Neutrophil (primary cell): ENCODE measurements around the gene TMEM114.

ENCODE experiments used
- H3K27ac ChIP-seq: fragments of 200-600 bp; sonication (generic); 2 replicates; pipeline ENCODE4 v1.5.1; 2016; ENCODE audit warnings: mild to moderate bottlenecking, moderate library complexity
- H3K27me3 ChIP-seq: fragments of 200-600 bp; sonication (generic); 2 replicates; pipeline ENCODE4 v1.6.0; 2016; ENCODE audit warnings: mild to moderate bottlenecking
- H3K36me3 ChIP-seq: fragments of 200-600 bp; sonication (generic); 2 replicates; pipeline ENCODE4 v1.5.1; 2017
- H3K4me1 ChIP-seq, 2 experiments: fragments of 200-600 bp in 1 of 2; sonication (generic) in 1 of 2; 1 replicate in 1 of 2; 2 replicates in 1 of 2; pipeline versions ENCODE4 v1.5.1 to v1.6.1; 2013 to 2016; ENCODE audit warnings: low read depth in 1 of 2, low read length in 1 of 2, mild to moderate bottlenecking in 1 of 2, moderate library complexity in 1 of 2; ENCODE audit not compliant: control insufficient read depth in 1 of 2, insufficient read depth in 1 of 2
- H3K4me3 ChIP-seq, 2 experiments: fragments of 200-600 bp in 1 of 2; sonication (generic) in 1 of 2; 1 replicate in 1 of 2; 2 replicates in 1 of 2; pipeline ENCODE4 v1.5.1; 2013 to 2016; ENCODE audit warnings: low read depth in 1 of 2, low read length in 1 of 2, mild to moderate bottlenecking in 1 of 2, moderate library complexity in 1 of 2
- H3K9me3 ChIP-seq: fragments of 200-600 bp; sonication (generic); 2 replicates; pipeline ENCODE4 v1.5.1; 2016
- TF ChIP-seq, protein P1 (sequence below): fragments of 200-600 bp; sonication (generic); IDR thresholded peaks from 2 replicates; pipeline ENCODE4 v1.5.1; 2016; ENCODE audit warnings: antibody characterized with exemption

TMEM114 gene

DNA sequence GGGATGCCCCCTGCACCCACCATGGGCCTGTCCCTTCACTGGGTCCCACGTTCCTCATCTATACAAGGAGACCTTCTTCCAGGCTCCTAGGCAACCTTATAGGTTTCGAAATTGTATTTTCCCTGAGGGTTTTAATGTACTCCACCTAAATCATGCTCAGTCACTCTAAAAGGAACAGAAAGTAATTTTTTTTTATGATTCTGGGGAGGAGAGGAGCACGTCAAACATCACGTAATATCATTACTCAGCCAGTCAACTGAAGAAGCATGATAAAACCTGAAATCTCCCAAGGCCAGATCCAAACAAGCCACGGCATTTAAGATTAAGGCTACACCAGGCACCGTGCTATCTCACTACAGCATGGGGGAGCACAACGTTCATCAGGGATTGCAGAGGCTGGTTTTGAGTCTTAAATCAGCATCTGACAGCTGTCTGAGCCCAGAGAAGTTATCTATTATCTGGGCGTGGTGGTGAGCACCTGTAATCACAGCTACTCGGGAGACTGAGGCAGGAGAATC is 3.9 kb upstream of the TMEM114 start:
- no peaks in the 10 kb centered on the region for H3K4me1 ChIP-seq
- H3K27me3 ChIP-seq = peaks cover 59% of the 10 kb centered on the region
- no peak overlapping the region for H3K4me3 ChIP-seq
- no peak overlapping the region for H3K27ac ChIP-seq
- no peaks in the 10 kb centered on the region for H3K36me3 ChIP-seq
- TF ChIP-seq, protein P1, sequence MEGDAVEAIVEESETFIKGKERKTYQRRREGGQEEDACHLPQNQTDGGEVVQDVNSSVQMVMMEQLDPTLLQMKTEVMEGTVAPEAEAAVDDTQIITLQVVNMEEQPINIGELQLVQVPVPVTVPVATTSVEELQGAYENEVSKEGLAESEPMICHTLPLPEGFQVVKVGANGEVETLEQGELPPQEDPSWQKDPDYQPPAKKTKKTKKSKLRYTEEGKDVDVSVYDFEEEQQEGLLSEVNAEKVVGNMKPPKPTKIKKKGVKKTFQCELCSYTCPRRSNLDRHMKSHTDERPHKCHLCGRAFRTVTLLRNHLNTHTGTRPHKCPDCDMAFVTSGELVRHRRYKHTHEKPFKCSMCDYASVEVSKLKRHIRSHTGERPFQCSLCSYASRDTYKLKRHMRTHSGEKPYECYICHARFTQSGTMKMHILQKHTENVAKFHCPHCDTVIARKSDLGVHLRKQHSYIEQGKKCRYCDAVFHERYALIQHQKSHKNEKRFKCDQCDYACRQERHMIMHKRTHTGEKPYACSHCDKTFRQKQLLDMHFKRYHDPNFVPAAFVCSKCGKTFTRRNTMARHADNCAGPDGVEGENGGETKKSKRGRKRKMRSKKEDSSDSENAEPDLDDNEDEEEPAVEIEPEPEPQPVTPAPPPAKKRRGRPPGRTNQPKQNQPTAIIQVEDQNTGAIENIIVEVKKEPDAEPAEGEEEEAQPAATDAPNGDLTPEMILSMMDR = no peak
- H3K9me3 ChIP-seq = no peaks in the 10 kb centered on the region

DNA sequence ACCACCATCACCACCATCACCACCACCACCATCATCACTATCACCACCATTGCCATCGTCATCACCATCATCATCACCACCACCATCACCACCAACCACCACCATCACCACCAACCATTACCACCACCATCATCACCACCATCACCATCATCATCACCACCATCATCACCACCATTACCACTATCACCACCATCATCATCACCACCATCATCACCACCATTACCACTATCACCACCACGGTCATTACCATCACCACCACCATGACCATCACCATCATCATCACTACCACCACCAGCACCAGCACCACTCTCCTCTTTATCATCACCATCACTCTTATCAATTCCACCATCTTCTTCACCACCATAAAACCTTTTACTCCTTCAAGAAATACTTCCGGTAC is 1.1 kb upstream of the TMEM114 start:
- Histone ChIP-seq H3K4me3 (no peak overlapping the region), H3K36me3 (no peaks in the 10 kb centered on the region), H3K27me3 (peaks cover 81% of the 10 kb centered on the region), H3K27ac (no peak overlapping the region), H3K9me3 (no peaks in the 10 kb centered on the region), H3K4me1 (no peaks in the 10 kb centered on the region)
- TF ChIP-seq, protein P1 = no peak

DNA sequence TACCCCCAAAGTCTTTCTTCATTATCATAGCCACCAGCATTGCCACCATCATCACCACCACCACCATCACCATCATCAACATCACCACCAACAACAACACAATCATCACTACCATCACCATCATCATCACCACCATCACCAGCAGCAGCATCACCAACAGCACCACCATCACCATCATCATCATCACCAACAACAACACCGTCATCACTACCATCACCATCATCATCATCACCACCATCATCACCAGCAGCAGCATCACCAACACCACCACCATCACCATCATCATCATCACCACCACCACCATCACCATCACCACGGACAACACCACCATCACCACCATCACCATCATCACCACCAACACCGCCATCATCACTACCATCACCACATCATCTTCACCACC is 500 bp upstream of the TMEM114 start:
- peaks cover 87% of the 10 kb centered on the region for H3K27me3 ChIP-seq
- no peaks in the 10 kb centered on the region for H3K9me3 ChIP-seq
- H3K4me3 ChIP-seq = no peak overlapping the region
- no peak overlapping the region for H3K27ac ChIP-seq
- TF ChIP-seq, protein P1 = no peak
- no peaks in the 10 kb centered on the region for H3K4me1 ChIP-seq
- H3K36me3 ChIP-seq = no peaks in the 10 kb centered on the region

DNA sequence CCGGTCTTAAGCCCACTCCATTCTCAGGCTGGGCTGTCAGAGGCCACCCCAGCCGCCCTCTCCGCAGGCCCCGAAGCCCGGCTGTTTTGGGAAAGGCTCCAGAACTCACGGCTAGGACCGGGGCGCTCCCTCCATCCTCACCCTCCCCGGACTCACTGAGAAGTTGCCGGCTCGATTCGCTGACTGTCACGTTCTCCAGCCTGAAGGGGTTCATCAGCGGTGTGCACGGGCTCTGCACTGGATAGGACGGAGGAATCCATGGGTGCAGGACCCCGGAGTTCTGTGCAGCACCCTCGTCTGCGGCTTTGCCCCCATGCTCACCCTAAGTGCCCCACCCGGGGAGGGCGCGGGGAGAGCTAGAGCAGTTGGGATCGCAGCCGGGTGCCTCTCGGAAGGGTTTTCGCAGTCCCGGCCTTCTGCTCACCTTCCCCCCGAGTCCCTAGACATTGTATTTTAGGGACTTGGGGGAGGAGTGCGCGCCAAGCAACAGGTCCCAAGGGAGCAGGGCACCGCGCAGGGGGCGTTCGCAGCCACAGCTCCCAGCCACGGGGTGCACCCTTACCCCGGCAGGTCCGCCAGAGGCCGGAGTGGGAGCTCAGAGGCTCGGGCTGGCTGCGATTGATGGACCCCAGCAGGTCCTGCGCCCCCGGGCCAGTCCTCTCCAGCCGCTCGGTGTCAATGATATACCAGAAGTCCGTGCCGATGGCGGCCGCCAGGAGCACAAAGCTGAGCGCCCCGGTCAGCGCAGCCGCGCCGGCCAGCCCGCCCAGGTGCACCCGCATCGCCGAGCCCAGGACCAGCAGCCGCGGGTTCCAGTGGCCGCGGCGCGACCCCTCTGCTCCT is 1.0 kb downstream of the TMEM114 start:
- H3K27me3 ChIP-seq = peaks cover 95% of the 10 kb centered on the region
- H3K4me3 ChIP-seq = no peak overlapping the region
- H3K9me3 ChIP-seq = no peaks in the 10 kb centered on the region
- no peaks in the 10 kb centered on the region for H3K36me3 ChIP-seq
- no peak overlapping the region for H3K27ac ChIP-seq
- no peaks in the 10 kb centered on the region for H3K4me1 ChIP-seq
- TF ChIP-seq, protein P1 = no peak

DNA sequence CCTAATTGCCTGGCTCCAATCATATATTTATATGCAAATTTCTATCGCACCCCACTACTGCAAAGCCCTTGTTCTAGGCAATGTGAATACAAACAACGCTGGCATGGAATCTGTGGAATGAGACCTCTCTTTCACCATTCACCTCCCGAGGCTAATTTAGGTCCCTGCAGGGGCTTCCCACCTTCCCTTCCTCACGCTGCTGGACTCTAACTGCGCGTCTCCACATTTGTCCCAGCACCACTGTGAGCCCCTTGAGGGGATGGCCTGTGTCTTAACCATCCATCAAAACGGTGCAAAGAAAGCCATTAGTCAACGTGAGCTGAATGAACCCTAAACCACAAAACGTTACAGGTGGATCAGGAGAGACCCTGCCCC is 1.6 kb downstream of the TMEM114 start:
- peaks cover 95% of the 10 kb centered on the region for H3K27me3 ChIP-seq
- no peak overlapping the region for H3K4me3 ChIP-seq
- no peak overlapping the region for H3K27ac ChIP-seq
- H3K9me3 ChIP-seq = no peaks in the 10 kb centered on the region
- TF ChIP-seq, protein P1 = no peak
- H3K36me3 ChIP-seq = no peaks in the 10 kb centered on the region
- no peaks in the 10 kb centered on the region for H3K4me1 ChIP-seq
